PFSK-1 (cell line): ENCODE results near the gene ZP3.
A peak's percentile ranks its signal among the peaks of the same experiment; 100 is the strongest.

Experiments used
- FOXP2 ChIP-seq: optimal IDR thresholded peaks from 2 replicates; pipeline ENCODE3; 2011; ENCODE audit warnings: borderline replicate concordance, control low read depth, inconsistent platforms; ENCODE audit not compliant: insufficient read depth; ENCODE audit errors: extremely low read length, extremely low read depth
- POLR2AphosphoS5 ChIP-seq: IDR thresholded peaks from 2 replicates; pipeline ENCODE4 v1.6.1; 2012; ENCODE audit warnings: low read depth, mild to moderate bottlenecking, control low read depth, low read length, moderate library complexity
- SIN3A ChIP-seq: IDR thresholded peaks from 2 replicates; pipeline ENCODE4 v1.6.1; 2012; ENCODE audit warnings: mild to moderate bottlenecking, low read length, moderate library complexity, borderline replicate concordance; ENCODE audit not compliant: insufficient read depth
- TAF1 ChIP-seq: IDR thresholded peaks from 2 replicates; pipeline ENCODE4 v1.6.1; 2012; ENCODE audit warnings: low read length, control low read depth, borderline replicate concordance; ENCODE audit not compliant: insufficient read depth
- TF ChIP-seq, protein P1 (sequence below), 2 experiments: IDR thresholded peaks; 2 replicates each; pipeline versions ENCODE4 v1.6.1 to v1.8.0; 2011 to 2012; ENCODE audit warnings: low read depth in 2 of 2, low read length in 2 of 2, control low read depth in 1 of 2, inconsistent platforms in 1 of 2, mild to moderate bottlenecking in 1 of 2, moderate library complexity in 1 of 2; ENCODE audit not compliant: insufficient read depth in 1 of 2

The ZP3 gene

GRCh38 chr7:76423666-76424412 is 911 bp upstream of the ZP3 start:
- TF ChIP-seq SIN3A, result no peak
- TF ChIP-seq, protein P1, sequence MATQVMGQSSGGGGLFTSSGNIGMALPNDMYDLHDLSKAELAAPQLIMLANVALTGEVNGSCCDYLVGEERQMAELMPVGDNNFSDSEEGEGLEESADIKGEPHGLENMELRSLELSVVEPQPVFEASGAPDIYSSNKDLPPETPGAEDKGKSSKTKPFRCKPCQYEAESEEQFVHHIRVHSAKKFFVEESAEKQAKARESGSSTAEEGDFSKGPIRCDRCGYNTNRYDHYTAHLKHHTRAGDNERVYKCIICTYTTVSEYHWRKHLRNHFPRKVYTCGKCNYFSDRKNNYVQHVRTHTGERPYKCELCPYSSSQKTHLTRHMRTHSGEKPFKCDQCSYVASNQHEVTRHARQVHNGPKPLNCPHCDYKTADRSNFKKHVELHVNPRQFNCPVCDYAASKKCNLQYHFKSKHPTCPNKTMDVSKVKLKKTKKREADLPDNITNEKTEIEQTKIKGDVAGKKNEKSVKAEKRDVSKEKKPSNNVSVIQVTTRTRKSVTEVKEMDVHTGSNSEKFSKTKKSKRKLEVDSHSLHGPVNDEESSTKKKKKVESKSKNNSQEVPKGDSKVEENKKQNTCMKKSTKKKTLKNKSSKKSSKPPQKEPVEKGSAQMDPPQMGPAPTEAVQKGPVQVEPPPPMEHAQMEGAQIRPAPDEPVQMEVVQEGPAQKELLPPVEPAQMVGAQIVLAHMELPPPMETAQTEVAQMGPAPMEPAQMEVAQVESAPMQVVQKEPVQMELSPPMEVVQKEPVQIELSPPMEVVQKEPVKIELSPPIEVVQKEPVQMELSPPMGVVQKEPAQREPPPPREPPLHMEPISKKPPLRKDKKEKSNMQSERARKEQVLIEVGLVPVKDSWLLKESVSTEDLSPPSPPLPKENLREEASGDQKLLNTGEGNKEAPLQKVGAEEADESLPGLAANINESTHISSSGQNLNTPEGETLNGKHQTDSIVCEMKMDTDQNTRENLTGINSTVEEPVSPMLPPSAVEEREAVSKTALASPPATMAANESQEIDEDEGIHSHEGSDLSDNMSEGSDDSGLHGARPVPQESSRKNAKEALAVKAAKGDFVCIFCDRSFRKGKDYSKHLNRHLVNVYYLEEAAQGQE (IDR thresholded peaks at IDR 0.05; ENCODE audit: insufficient read depth in 1 of 2, low read depth in 2 of 2, low read length in 2 of 2), result peak; percentile 16 to 67; a peak in 2 of 4 replicates

- TF ChIP-seq, protein P1 (IDR thresholded peaks at IDR 0.05; ENCODE audit: insufficient read depth in 1 of 2, low read depth in 2 of 2, low read length in 2 of 2), result no peak
- TF ChIP-seq POLR2AphosphoS5 (no peak), FOXP2 (no peak), SIN3A (no peak)
Observed at GRCh38 chr7:76425156-76425555, 406 bp downstream of the ZP3 start.

GRCh38 chr7:76426246-76426645 is 1.5 kb downstream of the ZP3 start:
- no peak for TF ChIP-seq TAF1
- TF ChIP-seq POLR2AphosphoS5, result no peak
- TF ChIP-seq, protein P1 (IDR thresholded peaks at IDR 0.05; ENCODE audit: insufficient read depth in 1 of 2, low read depth in 2 of 2, low read length in 2 of 2), result no peak
- no peak for TF ChIP-seq FOXP2
- TF ChIP-seq SIN3A, result no peak

GRCh38 chr7:76427635-76428034 is 2.9 kb downstream of the ZP3 start:
- TF ChIP-seq FOXP2 (no peak), POLR2AphosphoS5 (no peak), SIN3A (no peak), TAF1 (no peak)
- TF ChIP-seq, protein P1 (IDR thresholded peaks at IDR 0.05; ENCODE audit: insufficient read depth in 1 of 2, low read depth in 2 of 2, low read length in 2 of 2), result no peak
